Umbilical cord (tissue), 2 donors: Measurements from ENCODE around the gene ATG14. TPM values are rescaled to one million over a fixed set of nuclear protein-coding genes. Genes with fewer than 3 reads are reported as not detected.
"Not testable (repeated sequence)": the region's sequence is repeated elsewhere in the genome, so short reads cannot be mapped to it uniquely, and the experiment has no call there.

Experiments
- DNase-seq: peaks from one replicate; pipeline ENCODE4 v3.0.0-alpha.2; 2015; ENCODE audit warnings: low spot score
- total RNA-seq: library from RNA; depleted of rRNA; stranded (reverse); fragments of >200 nt; gene quantifications from one replicate; pipeline ENCODE4 v1.2.3, GENCODE V29; 2014; ENCODE audit warnings: low replicate concordance; ENCODE audit not compliant: insufficient read depth

Gene ATG14
- 23.6 TPM for total RNA-seq

- peak; percentile 93 for DNase-seq
Observed at GRCh38 chr14:55411426-55412389, at the start of gene ATG14. TSS of gene ATG14 (minus strand) at chr14:55411830. CDS start at chr14:55411822, 8 bp downstream.

- no peak for DNase-seq
Observed at GRCh38 chr14:55458800-55459515, 47.3 kb upstream of the ATG14 start.

- no peak for DNase-seq
Observed at GRCh38 chr14:55457496-55457895, 45.9 kb upstream of the ATG14 start.

GRCh38 chr14:55456411-55456810 is 44.8 kb upstream of the ATG14 start:
- not testable (repeated sequence) for DNase-seq

GRCh38 chr14:55454264-55455002 is 42.8 kb upstream of the ATG14 start:
- DNase-seq, result peak; percentile 82

- DNase-seq, result peak; percentile 37
Observed at GRCh38 chr14:55451950-55452349, 40.3 kb upstream of the ATG14 start.

- DNase-seq, result no peak
Observed at GRCh38 chr14:55451398-55451797, 39.8 kb upstream of the ATG14 start.

- DNase-seq, result no peak
Observed at GRCh38 chr14:55450987-55451386, 39.4 kb upstream of the ATG14 start.

- no peak for DNase-seq
Observed at GRCh38 chr14:55450539-55450938, 38.9 kb upstream of the ATG14 start.

GRCh38 chr14:55450124-55450523 is 38.5 kb upstream of the ATG14 start:
- no peak for DNase-seq

- no peak for DNase-seq
Observed at GRCh38 chr14:55449116-55449515, 37.5 kb upstream of the ATG14 start.

GRCh38 chr14:55448141-55448614 is 36.5 kb upstream of the ATG14 start:
- peak; percentile 74 for DNase-seq

- DNase-seq, result peak; percentile 74
Observed at GRCh38 chr14:55446833-55447232, 35.2 kb upstream of the ATG14 start.

GRCh38 chr14:55446127-55446736 is 34.6 kb upstream of the ATG14 start:
- peak; percentile 73 for DNase-seq

- DNase-seq, result no peak
Observed at GRCh38 chr14:55441286-55441685, 29.7 kb upstream of the ATG14 start.

GRCh38 chr14:55440385-55440784 is 28.8 kb upstream of the ATG14 start, which contains the start of gene TBPL2:
TSS of gene TBPL2 (minus strand) at chr14:55440616. CDS start at chr14:55440449, 167 bp downstream.
- no peak for DNase-seq

- DNase-seq, result peak; percentile 35
Observed at GRCh38 chr14:55438066-55438683, 26.5 kb upstream of the ATG14 start.

- DNase-seq, result no peak
Observed at GRCh38 chr14:55436931-55437330, 25.3 kb upstream of the ATG14 start.

GRCh38 chr14:55436519-55436918 is 24.9 kb upstream of the ATG14 start:
- no peak for DNase-seq

GRCh38 chr14:55434805-55435174 is 23.2 kb upstream of the ATG14 start:
- DNase-seq, result no peak
